HG03039 (cell line): ENCODE data around the gene NOS3.

ENCODE experiments used
- ATAC-seq: cut with Tn5 transposase; IDR thresholded peaks from one replicate; pipeline ENCODE4 v1.9.1; 2021; ENCODE audit warnings: mild to moderate bottlenecking, moderate library complexity; ENCODE audit not compliant: unreplicated experiment

The NOS3 gene

DNA sequence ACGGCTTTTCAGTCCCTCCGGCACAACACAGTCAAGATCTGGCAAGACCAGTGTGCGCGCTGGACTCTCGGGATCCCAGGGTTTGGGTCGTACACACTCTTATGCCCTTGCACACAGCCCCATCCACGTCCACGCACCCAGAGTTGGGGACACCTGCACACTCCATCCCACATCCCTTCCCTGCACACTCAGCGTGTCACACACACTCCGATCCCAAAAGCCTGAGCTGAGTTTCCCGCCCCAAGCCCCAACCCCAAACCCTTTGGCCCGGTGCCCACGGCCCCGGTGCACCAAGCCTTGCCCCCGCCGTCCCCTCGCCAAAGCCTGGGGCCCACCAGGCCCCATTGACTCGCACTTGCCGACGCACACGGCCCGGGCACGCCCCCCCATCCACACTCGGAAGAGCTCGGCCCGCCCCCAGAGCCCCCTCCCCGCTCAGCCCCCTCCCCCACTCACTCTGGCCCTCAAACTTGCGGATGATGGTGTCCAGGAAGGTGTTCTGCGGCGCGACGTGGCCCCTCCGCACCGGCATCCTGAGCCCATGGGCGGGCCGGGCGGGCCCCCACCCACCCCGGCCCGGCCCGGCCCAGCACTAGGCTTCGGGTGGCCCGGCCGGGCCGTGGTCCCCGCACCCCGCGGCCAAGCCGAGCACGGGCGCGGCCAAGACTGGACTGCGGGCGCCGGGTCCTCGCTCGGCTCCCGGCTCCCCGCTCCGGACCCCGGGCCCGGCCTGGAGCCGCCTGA lies 13.3 kb upstream of the NOS3 start:
- ATAC-seq, result no peak

DNA sequence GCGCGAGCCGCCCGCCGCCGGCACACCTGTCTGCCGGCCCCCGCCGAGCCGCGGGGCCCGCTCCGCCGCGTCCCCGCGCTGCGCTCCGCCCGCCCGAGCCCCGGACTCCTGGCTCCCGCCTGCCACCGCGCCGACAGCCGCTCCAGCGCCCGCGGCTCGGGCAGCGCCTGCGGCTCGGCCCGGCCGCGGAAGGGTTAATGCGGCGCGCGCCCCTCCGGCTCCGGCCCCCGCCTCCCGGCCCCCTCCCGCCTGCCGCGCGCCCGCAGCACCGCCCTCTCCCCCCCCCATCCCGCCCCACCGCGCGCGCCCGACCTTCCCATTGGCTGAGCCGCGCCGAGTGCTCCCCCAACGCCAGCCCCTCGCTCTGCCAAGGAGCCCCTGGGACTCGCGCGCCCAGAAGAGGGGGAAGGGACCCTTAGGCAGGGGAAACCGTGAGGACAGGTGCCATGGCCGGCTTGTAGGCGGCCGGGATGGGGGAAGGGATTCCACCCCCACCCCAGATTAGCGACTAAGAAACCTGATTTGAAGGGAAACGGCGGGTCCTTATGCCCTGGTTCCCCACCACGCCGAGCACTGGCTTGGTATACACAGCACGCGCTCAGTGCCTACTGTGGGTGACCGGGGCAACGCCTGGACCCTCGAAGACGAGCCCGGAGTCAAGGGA lies 12.6 kb upstream of the NOS3 start, which contains the start of gene KCNH2:
Gene KCNH2, minus strand, starts transcription at position 196 of the 664 bp plus-strand sequence. CDS start 408 bp downstream, outside the sequence.
- no peak for ATAC-seq

- no peak for ATAC-seq
Measured at GRCh38 chr7:150979713-150980390, 11.0 kb upstream of the NOS3 start.

- ATAC-seq, result no peak
Measured at GRCh38 chr7:150980663-150981062, 10.2 kb upstream of the NOS3 start.

DNA sequence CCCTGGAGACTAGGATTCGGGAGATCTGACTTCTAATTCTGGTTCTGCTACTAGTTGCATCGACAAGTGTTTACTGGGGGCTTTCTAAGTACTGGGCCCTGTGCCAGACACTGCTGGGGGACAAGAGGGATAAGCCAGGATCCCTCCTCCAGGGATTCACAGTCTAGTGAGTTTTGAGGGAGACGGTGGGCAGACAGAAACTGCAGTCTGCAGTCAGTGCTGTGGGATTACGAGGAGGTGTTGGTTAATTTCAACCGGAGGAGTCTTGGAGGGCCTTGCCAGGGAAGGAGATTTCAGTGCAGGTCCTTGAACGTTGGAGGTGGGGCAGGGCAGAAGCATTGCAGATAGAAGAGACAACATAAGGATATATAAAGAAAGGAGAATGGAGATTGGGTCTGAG lies 9.2 kb upstream of the NOS3 start:
- ATAC-seq, result no peak

DNA sequence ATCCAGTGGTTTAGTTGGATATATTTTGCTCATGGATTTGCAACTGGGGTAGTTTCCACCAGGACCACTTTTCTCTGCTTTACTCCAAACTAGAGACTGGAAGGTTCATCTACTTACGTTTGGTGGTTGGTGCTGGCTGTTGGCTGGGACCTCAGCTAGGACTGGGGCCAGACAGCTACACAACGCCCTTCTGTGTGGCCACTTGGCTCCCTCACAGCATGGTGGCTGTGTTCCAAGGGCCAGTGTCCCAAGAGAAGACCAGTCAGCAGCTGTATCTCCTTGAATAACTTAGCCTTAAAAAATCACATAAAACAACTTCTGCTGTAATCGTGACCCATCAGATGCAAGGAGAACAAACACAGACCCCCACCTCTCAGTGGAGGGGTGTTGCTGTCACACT lies 8.5 kb upstream of the NOS3 start:
- ATAC-seq, result no peak

GRCh38 chr7:150983893-150984368 lies 6.9 kb upstream of the NOS3 start:
- no peak for ATAC-seq

- no peak for ATAC-seq
Measured at GRCh38 chr7:150986099-150986512, 4.7 kb upstream of the NOS3 start.

DNA sequence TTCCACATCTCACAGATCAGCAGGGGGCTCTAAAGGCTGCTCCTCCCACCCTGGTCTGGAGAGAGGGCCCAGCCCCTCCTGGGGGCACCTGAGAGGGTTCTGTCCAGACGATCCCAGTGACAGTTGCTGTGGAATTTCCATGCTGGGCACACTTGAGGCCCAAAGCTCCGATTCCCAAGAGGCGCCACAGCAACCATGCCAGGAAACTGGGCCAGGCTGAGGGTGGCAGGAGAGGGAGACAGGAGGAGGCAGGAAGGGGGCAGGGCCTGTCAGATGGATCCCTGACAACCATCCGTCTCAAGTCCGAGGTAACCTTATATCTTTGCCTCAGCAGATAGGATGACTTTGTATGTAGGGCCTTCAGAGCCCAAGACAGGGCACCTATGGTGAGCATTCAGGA lies 4.3 kb upstream of the NOS3 start:
- no peak for ATAC-seq

- no peak for ATAC-seq
Measured at GRCh38 chr7:150988230-150989226, 2.3 kb upstream of the NOS3 start.

- no peak for ATAC-seq
Measured at GRCh38 chr7:150989456-150989855, 1.4 kb upstream of the NOS3 start.

- ATAC-seq, result no peak
Measured at GRCh38 chr7:150992051-150992640, 1.3 kb downstream of the NOS3 start.

- ATAC-seq, result no peak
Measured at GRCh38 chr7:150992833-150993302, 2.1 kb downstream of the NOS3 start.

- no peak for ATAC-seq
Measured at GRCh38 chr7:150993511-150993910, 2.7 kb downstream of the NOS3 start.

GRCh38 chr7:150994141-150994837 lies 3.5 kb downstream of the NOS3 start:
- no peak for ATAC-seq

- no peak for ATAC-seq
Measured at GRCh38 chr7:150994838-150995510, 4.2 kb downstream of the NOS3 start.

GRCh38 chr7:150996376-150997074 lies 5.7 kb downstream of the NOS3 start:
- no peak for ATAC-seq

DNA sequence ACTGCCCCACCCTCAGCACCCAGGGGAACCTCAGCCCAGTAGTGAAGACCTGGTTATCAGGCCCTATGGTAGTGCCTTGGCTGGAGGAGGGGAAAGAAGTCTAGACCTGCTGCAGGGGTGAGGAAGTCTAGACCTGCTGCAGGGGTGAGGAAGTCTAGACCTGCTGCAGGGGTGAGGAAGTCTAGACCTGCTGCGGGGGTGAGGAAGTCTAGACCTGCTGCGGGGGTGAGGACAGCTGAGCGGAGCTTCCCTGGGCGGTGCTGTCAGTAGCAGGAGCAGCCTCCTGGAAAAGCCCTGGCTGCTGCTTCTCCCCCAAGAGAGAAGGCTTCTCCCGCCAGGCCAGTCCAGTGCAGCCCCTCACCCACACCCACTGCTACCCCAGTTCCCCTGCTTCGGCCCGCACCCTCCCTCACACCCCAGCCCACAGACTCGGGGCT lies 6.3 kb downstream of the NOS3 start:
- ATAC-seq, result no peak
